ENCODE data around the gene POLD1.

Gene POLD1

DNA sequence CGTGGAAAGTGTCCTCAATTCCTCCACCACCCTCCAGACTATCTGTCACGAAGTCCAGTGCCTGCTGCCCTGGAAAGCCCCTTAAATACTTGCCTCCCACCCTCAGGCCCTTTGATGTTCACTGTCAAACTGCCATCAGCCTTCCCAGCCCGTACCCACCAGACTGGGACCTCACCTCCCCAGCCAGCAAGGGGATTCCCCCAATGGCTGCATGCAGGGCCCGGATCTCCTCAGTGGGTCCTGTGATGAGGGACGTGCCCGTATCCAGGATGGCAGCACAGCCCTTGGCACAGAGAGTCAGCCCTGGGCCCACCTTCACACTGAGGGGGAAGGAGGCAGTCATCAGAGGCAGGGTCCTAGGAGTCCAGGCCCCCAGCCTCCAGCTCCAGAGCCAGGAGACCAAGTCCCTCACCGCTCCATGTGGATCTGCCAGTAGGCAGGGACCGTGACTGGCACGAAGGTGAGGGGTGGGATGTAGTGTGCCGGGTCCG is 24.8 kb upstream of the POLD1 start:
- no peak for DNase-seq (ENCODE audit: low read depth)
- TF ChIP-seq, protein P1, sequence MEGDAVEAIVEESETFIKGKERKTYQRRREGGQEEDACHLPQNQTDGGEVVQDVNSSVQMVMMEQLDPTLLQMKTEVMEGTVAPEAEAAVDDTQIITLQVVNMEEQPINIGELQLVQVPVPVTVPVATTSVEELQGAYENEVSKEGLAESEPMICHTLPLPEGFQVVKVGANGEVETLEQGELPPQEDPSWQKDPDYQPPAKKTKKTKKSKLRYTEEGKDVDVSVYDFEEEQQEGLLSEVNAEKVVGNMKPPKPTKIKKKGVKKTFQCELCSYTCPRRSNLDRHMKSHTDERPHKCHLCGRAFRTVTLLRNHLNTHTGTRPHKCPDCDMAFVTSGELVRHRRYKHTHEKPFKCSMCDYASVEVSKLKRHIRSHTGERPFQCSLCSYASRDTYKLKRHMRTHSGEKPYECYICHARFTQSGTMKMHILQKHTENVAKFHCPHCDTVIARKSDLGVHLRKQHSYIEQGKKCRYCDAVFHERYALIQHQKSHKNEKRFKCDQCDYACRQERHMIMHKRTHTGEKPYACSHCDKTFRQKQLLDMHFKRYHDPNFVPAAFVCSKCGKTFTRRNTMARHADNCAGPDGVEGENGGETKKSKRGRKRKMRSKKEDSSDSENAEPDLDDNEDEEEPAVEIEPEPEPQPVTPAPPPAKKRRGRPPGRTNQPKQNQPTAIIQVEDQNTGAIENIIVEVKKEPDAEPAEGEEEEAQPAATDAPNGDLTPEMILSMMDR (IDR thresholded peaks at IDR 0.05; ENCODE audit: insufficient read depth, low read depth, low read length, missing control alignments) = no peak
- H3K4me3 ChIP-seq (ENCODE audit: low read length) = no peak overlapping the region

DNA sequence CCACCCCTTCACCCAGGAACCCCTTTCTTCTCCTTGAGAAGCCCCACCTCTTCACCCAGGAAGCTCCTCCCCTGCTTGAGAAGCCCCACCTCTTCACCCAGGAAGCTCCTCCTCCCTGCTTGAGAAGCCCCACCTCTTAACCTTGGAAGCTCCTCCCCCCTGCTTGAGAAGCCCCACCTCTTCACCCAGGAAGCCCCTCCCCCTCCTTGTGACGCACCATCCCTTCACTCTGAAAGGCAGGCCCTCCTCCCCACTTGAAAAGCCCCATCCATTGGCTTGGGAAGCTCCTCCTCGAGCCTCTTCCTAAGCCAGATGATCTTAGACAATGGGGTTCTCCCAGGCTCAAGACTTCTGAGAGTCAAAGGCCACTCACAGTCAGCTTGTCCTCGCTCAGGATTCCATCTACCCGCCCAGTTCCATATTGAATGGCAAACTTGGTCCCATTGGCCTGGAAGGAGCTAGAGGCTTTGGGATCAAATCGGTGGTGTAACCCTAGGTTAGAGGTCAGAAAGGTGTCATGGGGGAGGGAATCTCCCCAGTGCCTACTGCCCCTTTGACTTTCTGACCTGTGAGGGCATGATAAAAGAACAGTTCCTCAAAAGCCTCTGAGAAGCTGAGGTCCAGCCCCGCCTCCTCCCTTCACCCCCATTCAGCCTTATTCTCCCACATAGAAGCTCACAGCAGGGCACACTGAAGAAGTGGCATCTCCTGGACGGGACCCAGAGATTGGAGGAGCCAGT is 22.7 kb upstream of the POLD1 start:
- H3K4me3 ChIP-seq (ENCODE audit: low read length) = no peak overlapping the region
- TF ChIP-seq, protein P1 (IDR thresholded peaks at IDR 0.05; ENCODE audit: insufficient read depth, low read depth, low read length, missing control alignments) = no peak
- DNase-seq (ENCODE audit: low read depth) = no peak

DNA sequence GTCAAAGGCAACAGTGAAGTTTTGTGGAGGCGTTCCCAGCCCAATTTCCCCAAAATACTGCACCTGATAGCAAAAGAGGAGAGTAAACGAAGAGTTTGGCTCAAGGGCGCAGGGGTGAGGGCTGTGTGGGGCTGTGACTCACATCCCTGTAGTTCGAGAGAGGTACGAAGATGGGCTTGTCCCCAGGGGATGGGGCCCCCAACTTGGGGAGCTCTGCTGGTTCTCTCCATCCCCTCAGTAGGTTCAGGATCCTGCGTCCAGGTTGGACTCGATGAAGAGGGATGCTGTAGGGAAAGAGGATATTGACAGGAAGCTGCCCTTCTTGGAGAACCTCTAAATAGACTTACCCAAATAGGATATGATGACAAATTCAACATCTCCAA is 22.1 kb upstream of the POLD1 start:
- TF ChIP-seq, protein P1 (IDR thresholded peaks at IDR 0.05; ENCODE audit: insufficient read depth, low read depth, low read length, missing control alignments) = no peak
- DNase-seq (ENCODE audit: low read depth) = no peak
- H3K4me3 ChIP-seq (ENCODE audit: low read length) = no peak overlapping the region

DNA sequence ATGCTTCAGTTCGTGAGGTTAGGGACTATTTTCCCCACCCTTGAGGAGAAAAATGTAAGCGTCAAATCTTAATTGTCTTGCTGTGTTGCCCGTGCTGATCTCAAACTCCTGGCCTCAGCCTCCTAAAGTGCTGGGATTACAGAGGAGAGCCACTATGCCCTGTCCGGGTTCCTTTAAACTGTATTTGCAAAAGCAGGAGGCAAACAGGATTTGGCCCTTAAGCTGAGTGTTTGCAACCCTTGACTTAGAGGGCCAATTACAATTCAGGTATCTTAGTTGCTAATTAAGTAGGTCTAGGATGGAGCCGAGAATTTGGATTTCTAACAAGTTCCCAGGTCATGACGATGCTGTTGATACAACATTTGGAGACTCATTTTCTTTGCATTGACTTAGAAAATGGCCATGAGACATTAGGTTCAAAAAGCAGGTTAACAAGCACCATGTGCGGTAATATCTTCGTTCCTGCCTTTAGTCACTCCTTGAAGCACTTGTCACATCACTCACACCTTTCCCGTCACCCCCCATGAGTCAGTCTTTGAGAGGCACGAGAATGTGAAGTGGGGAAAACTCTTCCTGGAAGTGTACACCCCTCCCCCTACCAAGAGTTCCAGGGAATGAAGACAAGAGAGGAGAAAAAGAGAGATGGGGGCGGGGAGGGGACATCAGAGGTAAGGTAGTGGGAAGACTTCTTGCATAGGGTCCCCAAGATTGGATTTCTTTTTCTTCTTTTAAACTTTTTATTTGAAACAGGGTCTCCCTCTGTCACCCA is 21.3 kb upstream of the POLD1 start:
- peak; percentile 30 for DNase-seq (ENCODE audit: low read depth)
- TF ChIP-seq, protein P1 (IDR thresholded peaks at IDR 0.05; ENCODE audit: insufficient read depth, low read depth, low read length, missing control alignments) = no peak
- H3K4me3 ChIP-seq (ENCODE audit: low read length) = no peak overlapping the region

DNA sequence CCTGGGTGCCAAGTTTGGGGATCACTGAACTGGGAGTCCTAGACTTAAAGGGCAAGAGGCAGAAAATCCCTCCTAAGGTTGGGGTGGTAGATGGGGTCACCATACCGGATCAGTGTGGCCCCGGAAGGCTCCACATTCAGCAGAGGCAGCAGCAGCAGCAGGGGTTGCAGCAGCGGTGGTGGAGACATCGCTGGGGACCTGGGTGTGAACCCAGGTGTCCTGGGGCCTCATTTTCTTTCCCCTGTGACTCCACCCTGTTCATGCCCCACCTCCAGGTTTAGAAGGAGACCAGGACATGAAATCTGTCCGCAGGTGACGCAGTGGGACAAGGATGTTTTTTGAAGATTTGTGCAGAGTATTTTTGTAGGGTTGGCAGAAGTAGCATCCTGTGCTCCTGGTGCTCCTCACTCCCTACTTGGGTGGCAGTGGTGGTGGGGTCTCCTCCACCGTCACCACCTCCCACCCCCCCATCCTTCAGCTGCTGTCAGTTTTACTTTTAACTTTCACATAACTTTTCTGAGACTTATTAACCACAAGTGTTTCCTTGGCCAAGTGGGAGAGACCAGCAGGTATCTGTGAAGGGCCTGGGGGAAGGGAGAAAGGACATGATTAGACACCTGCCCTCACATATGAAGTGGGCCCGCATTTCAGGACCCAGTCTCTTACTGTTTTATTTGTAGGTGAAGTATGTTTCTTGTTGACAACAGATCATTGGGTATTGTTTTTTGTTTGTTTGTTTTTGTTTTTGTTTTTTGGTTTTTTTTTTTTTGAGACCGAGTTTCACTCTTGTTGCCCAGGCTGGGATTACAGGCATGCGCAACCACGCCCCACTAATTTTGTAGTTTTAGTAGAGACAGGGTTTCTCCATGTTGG is 18.5 kb upstream of the POLD1 start, which contains the start of gene NAPSA:
Gene NAPSA, minus strand, starts transcription at position 206 of the 873 bp plus-strand sequence. Its CDS starts 18 bp downstream, at position 188.
- DNase-seq (ENCODE audit: low read depth) = no peak
- TF ChIP-seq, protein P1 (IDR thresholded peaks at IDR 0.05; ENCODE audit: insufficient read depth, low read depth, low read length, missing control alignments) = no peak
- no peak within 1 kb of the TSS for H3K4me3 ChIP-seq (ENCODE audit: low read length)

Measured in epithelial cell of esophagus (primary cell).